Measurements from ENCODE around the gene LCN10. TPM values are rescaled to one million over a fixed set of nuclear protein-coding genes. Genes with fewer than 3 reads are reported as not detected.
"Not testable (repeated sequence)": the region's sequence is repeated elsewhere in the genome, so short reads cannot be mapped to it uniquely, and the experiment has no call there.

The LCN10 gene
- total RNA-seq, 2 experiments from 2014 or later, result not detected

- Mint-ChIP-seq H3K36me3 (ENCODE audit: low read depth) (no peaks in the 10 kb centered on the region), H3K27ac (no peak overlapping the region), H3K4me3 (no peak overlapping the region), H3K4me1 (ENCODE audit: low read depth) (no peaks in the 10 kb centered on the region), H3K9me3 (peaks cover 12% of the 10 kb centered on the region), H3K27me3 (peaks cover 29% of the 10 kb centered on the region)
- H3K4me3 ChIP-seq (ENCODE audit: low read length), result no peak overlapping the region
- DNase-seq, result no peak
- H3K27me3 ChIP-seq (ENCODE audit: control insufficient read depth in 1 of 2, insufficient read depth in 2 of 2, low read length in 2 of 2), result peaks cover 0 to 3% of the 10 kb centered on the region in 2 experiments
- no peaks in the 10 kb centered on the region for H3K4me1 ChIP-seq (ENCODE audit: insufficient read depth, low read length)
- no peak for TF ChIP-seq CTCF (IDR thresholded peaks at IDR 0.05)
- no peak overlapping the region for H3K27ac ChIP-seq (ENCODE audit: low read depth in 1 of 2, low read length in 2 of 2)
- CTCF ChIA-PET, result no interaction called here
- H3K9me3 ChIP-seq (ENCODE audit: control insufficient read depth in 1 of 2, insufficient read depth in 1 of 2, low read length in 2 of 2), result peaks cover 16 to 54% of the 10 kb centered on the region in 2 experiments
- POLR2A ChIA-PET, result no interaction called here
- intact Hi-C loops (cut with DNase I, micrococcal nuclease), result no loop called here
- H3K36me3 ChIP-seq (ENCODE audit: insufficient read depth, low read length), result no peaks in the 10 kb centered on the region
- ATAC-seq (ENCODE audit: poor library complexity), result no peak
Observed at GRCh38 chr9:136756134-136756438, 13.3 kb upstream of the LCN10 start.

DNA sequence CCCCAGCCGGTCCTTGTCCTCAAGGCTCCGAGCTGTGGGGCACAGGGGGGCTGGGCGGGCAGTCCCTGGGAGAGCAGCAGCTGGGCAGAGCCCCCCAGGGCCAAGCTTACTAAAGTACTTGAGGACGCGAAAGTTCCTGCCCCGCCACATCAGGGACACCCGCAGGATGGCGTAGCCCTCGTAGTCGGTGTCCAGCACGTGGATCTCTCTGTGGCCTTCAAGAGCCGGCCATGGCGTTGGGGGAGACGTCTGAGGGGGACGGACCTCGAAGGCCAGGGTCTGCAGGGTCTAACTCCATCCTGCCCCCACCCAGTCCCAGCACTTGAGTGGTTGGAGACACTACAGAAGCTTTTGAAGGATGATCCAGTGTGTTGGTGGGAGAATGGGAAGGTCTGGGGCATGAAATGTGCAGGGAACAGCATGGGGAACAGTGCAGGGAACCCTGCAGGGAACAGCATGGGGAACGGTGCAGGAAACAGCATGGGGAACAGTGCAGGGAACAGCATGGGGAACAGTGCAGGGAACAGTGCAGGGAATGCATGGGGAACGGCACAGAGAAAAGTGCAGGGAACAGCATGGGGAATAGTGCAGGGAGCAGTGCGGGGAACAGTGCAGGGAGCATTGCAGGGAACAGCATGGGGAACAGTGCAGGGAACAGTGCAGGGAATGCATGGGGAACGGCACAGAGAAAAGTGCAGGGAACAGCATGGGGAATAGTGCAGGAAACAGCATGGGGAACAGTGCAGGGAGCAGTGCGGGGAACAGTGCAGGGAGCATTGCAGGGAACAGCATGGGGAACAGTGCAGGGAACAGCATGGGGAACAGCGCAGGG is 12.8 kb upstream of the LCN10 start:
- intact Hi-C loops (cut with DNase I, micrococcal nuclease); POLR2A ChIA-PET: not testable (repeated sequence)

GRCh38 chr9:136754626-136755301 is 12.0 kb upstream of the LCN10 start:
- ChIA-PET CTCF (no interaction called here), POLR2A (no interaction called here)
- Mint-ChIP-seq H3K4me3 (no peak overlapping the region), H3K4me1 (ENCODE audit: low read depth) (no peaks in the 10 kb centered on the region), H3K36me3 (ENCODE audit: low read depth) (no peaks in the 10 kb centered on the region), H3K27ac (no peak overlapping the region), H3K27me3 (peaks cover 19% of the 10 kb centered on the region), H3K9me3 (peaks cover 12% of the 10 kb centered on the region)
- H3K36me3 ChIP-seq (ENCODE audit: insufficient read depth, low read length), result no peaks in the 10 kb centered on the region
- H3K27me3 ChIP-seq (ENCODE audit: control insufficient read depth in 1 of 2, insufficient read depth in 2 of 2, low read length in 2 of 2), result peaks cover 0 to 3% of the 10 kb centered on the region in 2 experiments
- H3K9me3 ChIP-seq (ENCODE audit: control insufficient read depth in 1 of 2, insufficient read depth in 1 of 2, low read length in 2 of 2), result peaks cover 16 to 54% of the 10 kb centered on the region in 2 experiments
- DNase-seq (no peak), ATAC-seq (ENCODE audit: poor library complexity) (no peak)
- H3K4me3 ChIP-seq (ENCODE audit: low read length), result no peak overlapping the region
- no peaks in the 10 kb centered on the region for H3K4me1 ChIP-seq (ENCODE audit: insufficient read depth, low read length)
- intact Hi-C loops (cut with DNase I, micrococcal nuclease), result no loop called here
- no peak overlapping the region for H3K27ac ChIP-seq (ENCODE audit: low read depth in 1 of 2, low read length in 2 of 2)
- TF ChIP-seq CTCF (IDR thresholded peaks at IDR 0.05), result no peak

More for the DNA sequence above, 12.8 kb upstream of the LCN10 start:
- H3K4me3 Mint-ChIP-seq; H3K4me1 ChIP-seq (ENCODE audit: insufficient read depth, low read length); H3K36me3 ChIP-seq (ENCODE audit: insufficient read depth, low read length); H3K27me3 ChIP-seq (ENCODE audit: control insufficient read depth in 1 of 2, insufficient read depth in 2 of 2, low read length in 2 of 2); H3K4me1 Mint-ChIP-seq (ENCODE audit: low read depth); H3K36me3 Mint-ChIP-seq (ENCODE audit: low read depth); H3K4me3 ChIP-seq (ENCODE audit: low read length); H3K27ac ChIP-seq (ENCODE audit: low read depth in 1 of 2, low read length in 2 of 2); DNase-seq; H3K27ac Mint-ChIP-seq; CTCF ChIA-PET; ATAC-seq (ENCODE audit: poor library complexity): not testable (repeated sequence)
- peaks cover 12% of the 10 kb centered on the region for H3K9me3 Mint-ChIP-seq
- peaks cover 24% of the 10 kb centered on the region for H3K27me3 Mint-ChIP-seq
- H3K9me3 ChIP-seq (ENCODE audit: control insufficient read depth in 1 of 2, insufficient read depth in 1 of 2, low read length in 2 of 2), result peaks cover 16 to 54% of the 10 kb centered on the region in 2 experiments

Data from CD4-positive, alpha-beta T cell (primary cell).